ENCODE measurements around the gene CEACAM1.

GRCh38 chr19:42459926-42460325, 68.4 kb downstream of the CEACAM1 start:
- TF ChIP-seq CTCF (IDR thresholded peaks at IDR 0.05) = no peak
- no peak for TF ChIP-seq POLR2AphosphoS5 (IDR thresholded peaks at IDR 0.05)
